Stimulated activated CD8-positive, alpha-beta memory T cell treated with anti-CD3 and anti-CD28 coated beads, Interleukin-7, amount 100 ng/mL, for 24 hours (primary cell): ENCODE measurements around the gene GPR68.
A peak's percentile ranks its signal among the peaks of the same experiment; 100 is the strongest.
"Not testable (repeated sequence)": the region's sequence is repeated elsewhere in the genome, so short reads cannot be mapped to it uniquely, and the experiment has no call there.

Experiments used
- DNase-seq: peaks from one replicate; pipeline ENCODE4 v3.0.0-alpha.2; 2020; ENCODE audit warnings: low read depth

The GPR68 gene

DNA sequence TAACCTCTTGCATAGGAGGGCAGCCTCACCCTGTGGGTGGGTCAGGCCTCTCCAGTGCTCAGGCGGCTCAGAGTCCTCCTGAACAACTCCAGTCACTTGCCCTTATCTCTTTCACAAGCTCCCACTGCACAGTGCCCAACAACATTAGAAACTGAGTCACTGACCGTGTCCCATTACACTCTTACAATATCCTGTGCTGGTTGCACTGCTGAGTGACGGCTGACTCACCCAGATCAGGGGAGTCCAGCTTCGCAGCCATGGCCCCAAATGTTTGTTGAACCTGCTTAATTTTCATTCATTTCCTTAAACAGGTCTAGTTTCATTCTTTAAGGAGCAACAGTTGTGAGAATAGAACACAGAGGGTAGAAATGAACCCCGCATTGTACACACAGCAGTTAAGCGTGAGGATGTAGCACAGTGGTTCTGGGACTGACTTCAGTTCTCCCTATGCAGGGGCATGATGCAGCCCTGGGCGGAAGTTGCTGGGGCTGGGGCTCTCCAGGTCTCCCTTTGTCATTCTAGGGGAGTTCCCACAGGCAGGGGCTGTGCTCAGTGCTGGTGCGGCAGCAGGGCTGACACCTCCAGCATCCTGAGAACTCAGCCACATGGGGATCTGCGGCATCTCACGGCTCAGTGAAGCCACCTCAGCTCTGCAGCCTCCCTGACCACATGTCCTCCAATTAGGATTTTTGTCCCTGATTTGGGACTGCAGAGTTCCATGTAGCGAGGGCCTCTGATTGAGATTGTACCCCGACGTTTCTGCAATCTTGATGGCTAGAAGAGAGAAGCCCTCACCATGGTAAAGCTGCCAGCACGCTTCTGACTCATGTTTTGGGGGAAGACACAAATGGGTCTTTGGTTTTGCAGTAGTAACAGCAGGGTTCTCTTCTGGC is 16.1 kb downstream of the GPR68 start:
- peak; percentile 64 for DNase-seq

DNA sequence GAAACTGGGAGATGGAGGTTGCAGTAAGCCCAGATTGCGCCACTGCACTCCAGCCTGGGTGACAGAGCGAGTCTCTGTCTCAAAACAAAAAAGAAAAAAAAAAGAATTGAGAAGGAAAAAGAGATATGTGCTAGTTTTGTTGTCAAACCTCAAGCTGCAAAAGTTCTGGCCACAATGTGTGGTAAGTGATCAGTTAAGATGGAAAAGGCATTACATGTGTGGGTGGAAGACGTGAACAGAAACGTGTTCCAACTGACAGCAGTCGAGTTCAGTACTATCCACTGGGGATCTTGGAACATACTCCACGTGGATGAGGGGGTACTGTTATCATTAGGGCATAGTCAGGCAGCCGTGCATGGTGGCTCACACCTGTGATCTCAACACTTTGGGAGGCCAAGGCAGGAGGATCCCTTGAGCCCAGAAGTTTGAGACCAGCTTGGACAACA is 17.3 kb downstream of the GPR68 start:
- DNase-seq = no peak

DNA sequence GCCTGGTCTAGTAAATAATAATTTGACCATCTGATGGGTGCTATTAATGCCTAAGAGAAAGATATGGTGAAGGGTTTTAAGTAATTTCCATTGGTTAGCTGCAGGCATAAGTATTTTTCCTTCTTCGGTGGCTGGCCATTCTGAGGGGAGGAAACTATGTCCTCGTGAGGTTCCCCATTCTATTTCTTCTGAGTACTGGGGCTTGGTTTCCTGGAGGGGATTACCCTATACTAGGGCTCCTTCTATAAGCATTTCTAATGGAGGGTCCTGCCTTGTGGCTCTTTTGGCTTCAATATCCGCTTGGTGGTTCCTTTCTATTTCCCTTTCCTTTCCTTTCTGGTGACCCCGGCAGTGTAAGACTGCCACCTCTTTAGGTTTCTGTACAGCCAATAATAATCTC is 18.1 kb downstream of the GPR68 start:
- DNase-seq = not testable (repeated sequence)

DNA sequence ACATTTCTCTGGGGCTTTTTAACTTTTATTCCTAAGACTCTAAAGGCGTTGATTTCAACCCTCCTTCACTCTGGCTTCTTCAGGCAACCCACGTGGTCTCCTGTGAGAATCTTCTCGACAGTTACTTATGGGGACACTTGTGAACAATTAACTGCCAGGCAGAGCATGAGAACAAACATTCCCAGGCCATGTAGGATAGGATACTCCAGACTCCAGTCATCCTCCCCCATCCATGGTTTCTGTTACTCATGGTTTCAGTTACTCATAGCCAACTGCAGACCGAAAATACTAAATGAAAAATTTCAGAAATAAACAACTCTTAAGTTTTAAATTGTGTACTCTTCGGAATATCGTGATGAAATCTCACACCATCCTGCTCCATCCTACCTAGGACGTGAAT is 19.5 kb downstream of the GPR68 start:
- no peak for DNase-seq

DNA sequence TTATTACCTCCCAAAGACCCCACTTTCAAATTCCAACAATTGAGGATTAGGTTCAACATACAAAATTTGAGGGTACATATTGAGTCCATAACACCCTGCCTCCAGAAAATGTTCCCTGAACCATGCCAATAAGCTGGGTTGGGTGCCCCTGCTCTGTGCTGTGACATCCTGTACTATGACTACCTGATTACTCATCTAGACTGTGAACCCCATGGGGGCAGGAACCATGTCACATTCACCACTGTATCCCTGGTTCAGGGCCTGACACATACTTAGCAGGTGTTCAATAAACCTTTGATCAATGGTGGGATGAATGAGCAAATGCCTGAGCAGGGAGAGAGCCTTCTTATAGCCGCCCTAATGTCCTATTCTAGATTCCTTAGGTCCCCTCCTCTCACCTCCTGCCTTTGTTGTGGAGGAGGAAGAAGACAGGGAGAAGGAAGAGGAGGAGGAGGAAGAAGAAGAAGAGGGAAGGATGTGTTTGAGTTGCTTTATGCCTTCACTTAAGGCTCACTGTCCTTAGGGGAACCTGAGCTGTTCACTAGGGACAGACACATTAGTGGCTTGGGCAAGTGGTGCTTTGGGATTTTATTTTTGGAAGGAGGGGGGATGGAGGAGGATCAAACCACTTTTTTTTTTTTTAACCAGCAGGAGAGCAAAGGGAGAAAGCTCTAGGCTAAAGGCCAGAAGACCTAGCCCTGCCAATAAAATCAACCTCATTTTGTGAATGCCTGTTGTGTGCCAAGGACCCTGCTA is 21.3 kb downstream of the GPR68 start:
- no peak for DNase-seq

DNA sequence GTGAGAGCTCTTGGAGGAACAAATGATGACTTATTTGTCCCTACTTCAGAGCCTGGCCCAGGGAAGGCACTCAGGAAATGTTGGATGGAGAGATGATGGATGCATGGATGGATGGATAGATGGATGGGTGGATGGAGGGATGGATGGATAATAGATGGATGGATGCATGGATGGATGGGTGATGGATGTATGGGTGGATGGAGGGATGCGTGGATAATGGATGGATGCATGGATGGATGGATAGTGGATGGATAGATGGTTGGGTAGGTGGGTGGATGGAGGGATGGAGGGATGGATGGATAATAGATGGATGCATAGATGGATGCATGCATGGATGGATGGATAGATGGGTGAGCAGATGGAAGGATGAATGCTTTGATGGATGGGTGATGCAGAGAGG is 23.2 kb downstream of the GPR68 start:
- DNase-seq = no peak

DNA sequence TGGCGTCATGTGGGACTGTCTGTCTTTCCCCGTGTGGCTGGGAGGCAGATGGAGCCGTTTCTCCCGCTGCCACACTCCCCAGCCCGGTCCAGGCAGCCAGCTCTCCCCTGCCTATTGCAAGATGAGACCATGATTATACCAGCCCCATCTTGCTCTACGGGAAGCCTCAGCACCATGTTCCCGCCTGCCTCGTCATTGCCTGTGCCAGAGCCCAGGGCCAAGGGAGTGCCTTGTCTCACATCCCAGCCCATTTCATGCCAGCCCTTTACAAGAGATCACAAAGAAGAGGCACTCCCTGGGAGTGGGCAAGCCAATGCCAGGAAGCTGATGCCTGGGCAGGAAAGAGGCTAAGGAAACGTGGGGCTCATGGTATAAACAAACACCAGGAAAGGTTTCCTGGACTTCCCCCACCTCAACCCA is 23.9 kb downstream of the GPR68 start:
- DNase-seq = no peak

DNA sequence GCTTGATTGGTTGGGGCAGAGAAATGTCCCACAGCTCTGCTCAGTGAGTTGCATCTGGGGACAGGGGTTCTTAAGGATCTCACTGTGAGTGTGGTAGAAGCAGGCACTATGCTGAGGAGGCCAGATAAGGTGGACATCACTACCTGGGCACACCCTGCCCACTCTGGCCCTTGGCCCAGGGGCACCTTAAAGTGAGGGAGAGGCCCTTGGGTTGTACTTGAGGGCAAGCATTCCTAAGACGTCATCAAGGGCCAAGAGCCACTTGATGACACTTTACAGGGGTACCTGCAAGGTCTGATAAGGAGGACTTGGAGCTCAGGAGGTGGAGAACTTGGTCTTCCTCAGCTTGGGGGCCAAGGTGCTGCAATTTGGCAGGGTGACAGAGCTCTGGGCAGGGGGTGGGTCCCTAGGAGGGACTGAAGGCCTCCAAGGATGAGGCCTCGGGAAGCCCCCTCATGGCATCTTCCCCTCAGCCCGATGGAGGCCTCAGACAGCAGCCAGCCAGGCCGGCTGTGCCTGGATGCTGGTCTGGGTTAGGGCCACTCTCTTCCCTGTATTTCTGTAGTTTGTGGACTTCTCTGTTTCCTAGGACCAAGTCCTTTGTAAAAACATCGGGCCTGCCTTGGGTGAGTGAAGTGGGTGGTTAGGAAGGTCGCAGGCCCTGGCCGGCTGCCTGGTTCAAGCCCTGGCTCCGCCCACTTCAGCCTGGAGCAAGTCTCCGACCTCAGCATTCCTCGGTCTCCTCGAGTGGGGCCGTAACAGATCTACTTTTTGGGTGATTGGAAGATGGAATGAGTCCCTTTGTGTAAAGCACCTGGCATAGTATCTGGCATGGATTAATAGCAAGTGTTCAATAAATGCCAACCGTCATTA is 24.8 kb downstream of the GPR68 start:
- no peak for DNase-seq

DNA sequence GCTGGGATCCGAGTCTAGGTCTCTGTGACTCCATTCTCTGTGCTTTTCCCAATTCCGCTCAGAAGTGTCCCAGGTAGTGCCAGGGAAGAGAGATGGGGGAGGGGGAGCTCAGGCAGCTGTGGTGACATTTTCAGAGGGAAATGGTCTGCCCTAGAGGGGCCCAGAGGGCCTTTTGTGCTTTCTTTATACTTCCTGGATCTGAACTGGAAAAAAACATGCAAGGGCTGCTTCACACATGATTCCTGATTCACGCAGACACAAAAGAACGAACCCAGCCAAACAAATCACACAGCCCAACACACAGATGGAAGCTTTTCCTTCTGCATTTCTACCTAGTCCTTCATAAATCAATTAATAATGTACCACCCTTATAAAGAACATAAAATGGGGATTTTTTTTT is 26.5 kb downstream of the GPR68 start:
- DNase-seq = no peak

DNA sequence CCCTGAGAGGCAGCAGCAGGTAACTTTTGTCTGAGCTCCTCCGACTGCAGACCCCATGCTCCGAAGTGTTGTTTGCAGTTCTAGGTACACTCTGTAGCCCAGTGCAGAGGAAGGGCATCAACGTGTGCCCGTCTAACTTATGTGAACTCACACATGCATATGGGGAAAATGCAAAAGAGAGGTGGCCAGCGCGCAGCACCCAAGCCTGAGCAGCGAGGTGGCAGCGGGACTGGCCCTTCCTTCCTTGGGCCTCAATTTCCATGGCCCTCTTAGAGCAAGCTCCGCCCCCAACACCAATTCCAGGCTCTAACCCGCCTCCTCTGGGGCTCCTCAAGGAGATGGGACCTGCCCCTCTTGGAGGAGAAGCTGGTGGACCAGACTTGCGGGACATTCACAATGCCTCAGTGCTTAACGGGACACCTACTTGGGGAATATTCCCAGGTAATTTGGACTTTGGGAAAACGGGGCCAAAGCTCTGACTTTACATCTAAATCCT is 27.7 kb downstream of the GPR68 start:
- no peak for DNase-seq

DNA sequence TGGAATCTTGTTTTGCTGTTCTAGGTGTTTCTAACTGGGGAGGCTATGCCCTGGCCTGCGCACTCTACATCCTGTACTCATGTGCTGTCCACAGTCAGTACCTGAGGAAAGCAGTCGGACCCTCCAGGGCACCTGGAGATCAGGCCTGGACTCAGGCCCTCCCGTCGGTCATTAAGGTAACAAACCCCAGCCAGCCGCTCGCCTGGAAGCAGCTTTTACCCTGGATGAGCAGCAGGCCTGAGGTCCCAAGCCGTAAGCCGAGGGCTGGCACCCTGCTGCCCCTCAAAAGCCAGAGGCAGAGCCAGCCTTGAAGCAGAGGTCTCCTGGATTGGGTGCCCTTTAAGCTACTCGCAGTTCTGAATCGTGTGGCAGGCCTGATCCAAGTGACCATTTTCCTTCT is 29.1 kb downstream of the GPR68 start:
- DNase-seq = no peak

DNA sequence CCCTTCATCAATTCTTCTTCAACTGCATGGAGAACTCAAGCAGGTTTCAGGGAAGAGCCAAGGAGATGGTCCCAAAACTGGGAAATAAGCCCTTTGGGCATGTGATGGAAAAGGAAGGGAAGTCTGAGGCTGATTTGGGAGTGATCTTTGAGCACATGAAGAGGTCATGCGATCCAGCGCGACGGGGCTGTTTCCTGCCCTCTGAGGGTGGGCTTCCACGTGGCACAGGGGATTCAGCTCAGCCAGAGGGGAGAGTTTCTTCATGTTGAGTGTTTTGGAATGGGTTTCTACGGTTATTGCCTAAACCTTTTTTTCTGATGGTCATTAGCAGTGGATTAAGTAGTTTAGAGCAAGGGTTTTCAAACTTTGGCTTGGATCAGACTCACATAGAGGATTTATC is 30.2 kb downstream of the GPR68 start:
- no peak for DNase-seq

DNA sequence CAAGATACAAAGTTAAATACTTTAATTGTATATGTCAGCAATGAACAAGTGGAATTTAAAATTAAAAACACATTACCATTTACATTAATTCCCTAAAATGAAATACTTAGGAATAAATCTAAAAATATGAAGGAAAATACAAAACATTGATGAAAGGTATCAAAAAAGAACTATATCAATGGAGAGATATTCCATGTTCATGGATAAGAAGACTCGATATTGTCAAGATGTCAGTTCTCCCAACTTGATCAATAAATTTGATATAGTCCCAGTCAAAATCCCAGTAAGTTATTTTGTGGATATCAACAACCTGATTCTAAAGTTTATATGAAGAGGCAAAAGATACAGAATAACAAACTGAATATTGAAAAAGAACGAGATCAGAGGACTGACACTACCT is 33.5 kb downstream of the GPR68 start:
- no peak for DNase-seq

DNA sequence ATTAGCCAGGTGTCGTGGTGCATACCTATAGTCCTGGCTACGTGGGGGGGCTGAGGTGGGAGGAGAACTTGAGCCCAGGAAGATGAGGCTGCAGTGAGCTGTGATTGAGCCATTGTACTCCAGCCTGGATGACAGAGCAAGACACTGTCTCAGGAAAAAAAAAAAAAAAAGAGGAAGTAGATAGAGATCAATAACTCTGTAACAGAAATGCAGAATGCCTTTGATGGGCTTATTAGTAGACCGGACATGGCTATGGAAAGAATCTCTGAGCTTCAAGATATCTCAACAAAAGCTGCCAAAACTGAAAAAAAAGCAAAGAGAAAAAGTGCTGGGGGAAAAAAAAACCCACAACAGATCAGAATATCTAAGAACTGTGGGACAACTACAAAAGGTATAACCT is 37.5 kb downstream of the GPR68 start:
- no peak for DNase-seq

DNA sequence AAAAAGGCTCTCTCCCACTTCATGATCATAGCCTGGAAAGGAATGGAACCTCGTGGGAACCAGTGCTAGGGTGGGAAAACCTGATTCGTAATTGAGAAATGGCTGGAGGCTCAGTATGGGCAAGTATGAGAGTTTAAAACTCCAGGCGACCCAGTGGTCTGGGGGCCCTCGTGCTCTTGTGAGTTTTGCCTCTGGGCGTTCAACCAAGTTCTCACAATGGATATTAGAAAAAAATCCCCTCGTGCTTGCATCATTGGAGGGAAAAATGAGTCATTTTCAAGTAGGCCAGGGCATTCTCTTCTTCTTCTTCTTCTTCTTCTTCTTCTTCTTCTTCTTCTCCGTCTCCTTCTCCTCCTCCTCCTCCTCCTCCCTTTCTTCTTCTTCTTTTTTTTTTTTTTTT is 39.0 kb downstream of the GPR68 start:
- DNase-seq = no peak

DNA sequence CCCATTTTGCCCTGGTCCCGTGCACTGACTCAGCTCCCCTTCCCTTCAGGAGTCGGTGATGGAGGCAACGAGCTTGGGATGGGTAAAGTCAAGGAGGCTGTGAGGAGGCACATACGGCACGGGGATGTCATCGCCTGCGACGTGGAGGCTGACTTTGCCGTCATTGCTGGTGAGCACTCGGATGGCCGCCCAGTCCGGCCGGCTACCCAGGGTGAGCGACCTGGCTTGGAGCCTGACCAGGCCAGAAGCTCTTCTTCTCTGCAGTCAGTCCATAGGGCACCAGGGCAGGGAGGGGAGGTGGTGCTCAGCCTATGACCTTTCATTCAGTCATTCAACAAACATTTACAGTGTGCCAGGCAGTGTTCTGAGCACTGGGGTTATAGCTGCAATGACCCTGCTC is 39.8 kb downstream of the GPR68 start:
- no peak for DNase-seq

DNA sequence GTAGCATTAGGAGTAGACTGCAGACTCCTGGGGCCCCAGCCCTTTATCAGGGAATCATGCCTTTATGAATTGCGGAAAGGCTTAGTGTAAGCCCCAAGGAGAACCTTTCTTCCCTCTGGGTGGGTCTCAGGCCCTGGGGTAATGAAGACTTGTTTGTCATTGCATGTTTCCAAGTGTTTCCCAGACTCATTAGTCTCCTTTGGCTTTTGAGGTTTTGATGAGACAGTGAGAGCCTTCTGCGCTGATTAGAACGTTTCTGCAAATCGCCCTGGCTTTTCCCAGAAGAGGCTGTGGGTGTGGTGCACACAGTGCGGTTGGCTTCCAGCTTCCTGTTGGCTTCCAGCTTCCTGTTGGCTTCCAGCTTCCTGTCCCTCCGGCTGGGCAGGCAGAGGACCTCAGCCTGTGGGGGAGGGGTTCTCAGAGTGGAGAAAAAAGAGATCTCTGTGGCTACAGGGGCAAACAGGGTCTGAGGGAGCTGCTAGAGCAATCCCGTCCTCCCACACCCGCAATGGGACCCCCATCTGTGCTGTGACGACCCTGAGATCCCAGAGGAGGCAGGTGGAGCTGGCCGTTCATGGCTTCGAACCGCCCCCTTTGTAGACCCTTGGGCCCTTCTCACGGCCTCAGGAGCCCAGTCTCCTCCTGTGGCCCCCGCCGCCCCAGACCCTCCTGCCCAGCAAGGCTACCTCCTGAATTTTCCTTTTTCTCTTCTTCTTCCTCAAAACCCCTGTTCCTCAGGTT is 42.1 kb downstream of the GPR68 start:
- DNase-seq = no peak

DNA sequence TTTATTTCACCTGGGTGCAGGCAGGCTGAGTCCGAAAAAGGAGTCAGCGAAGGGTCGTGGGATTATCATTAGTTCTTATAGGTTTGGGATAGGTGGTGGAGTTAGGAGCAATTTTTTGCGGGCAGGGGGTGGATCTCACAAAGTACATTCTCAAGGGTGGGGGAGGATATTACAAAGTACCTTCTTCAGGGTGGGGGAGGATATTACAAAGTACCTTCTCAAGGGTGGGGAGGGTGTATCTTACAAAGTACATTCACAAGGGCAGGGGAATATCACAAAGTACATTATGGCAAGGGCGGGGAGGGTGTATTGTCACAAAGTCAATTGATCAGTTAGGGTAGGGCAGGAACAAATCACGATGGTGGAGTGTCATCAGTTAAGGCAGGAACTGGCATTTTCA is 43.7 kb downstream of the GPR68 start:
- DNase-seq = not testable (repeated sequence)

DNA sequence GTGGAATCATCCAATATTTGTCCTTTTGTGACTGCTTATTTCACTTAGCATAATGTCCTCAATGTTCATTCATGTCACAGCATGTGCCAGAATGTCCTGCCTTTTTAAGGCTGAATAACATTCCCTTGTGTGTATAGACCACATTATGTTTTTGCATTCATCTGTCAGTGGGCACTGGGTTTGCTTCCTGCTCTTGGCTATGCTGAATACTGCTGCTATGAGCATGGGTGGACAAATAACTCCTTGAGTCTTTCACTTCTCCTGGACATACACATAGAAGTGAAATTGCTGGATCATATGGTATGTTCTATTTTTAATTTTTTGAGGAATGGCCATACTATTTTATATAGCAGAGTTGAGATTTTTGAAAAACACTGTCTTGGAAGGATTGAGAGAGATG is 46.9 kb downstream of the GPR68 start:
- DNase-seq = no peak

DNA sequence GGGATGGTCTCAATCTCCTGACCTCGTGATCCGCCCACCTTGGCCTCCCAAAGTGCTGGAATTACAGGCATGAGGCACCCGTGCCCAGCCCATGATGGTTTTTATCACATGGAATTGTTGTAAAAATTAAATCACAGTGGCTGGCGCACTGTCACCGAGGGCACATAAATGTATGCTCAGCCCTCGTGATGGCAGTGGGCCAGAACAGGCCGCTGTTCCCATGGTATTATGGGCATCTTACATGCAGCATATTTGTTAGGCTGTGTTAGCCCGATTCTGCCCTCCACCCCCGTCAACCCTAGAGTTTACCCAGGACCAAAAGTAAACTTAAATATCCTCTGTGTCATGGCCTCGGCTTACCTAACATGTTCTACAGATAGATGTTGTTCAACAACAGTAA is 48.6 kb downstream of the GPR68 start:
- DNase-seq = no peak

DNA sequence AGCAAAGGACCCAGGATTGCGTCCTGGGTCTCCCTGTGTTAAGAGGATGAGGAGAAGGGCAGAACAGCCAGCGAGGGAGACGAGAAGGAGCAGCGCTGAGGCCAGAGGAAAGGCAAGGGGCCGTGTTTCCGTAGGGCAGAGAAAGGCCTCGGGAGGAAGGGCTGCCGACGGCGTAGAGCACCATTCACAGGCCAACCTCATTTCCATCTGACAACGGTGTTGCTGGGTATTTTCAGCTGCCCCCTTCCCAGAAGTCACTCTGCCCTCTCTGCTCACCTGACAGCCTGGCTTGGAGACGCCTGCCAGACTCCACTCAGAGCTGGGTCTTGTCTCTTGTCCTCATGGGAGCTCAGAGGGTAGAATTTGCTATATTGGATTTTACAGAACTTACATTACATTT is 51.4 kb downstream of the GPR68 start:
- DNase-seq = no peak

DNA sequence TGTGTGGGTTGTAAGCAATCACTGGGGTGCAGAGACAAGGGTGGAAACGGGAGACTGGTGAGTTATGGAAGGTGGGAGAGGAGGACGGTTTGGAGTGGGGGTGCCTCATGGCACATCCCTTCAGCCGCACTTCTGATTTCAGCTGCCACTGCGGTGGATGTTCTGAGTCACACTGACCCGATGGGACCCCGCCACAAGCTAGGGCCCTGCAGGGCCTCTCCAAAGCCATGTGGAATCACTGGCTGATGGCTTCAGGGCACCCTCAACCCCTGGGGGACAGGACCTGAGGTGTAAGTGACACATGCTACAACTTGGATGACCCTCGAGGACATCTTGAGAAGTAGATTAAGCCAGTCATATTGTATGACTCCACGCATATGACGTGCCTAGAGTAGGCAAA is 53.7 kb downstream of the GPR68 start:
- DNase-seq = no peak
